Naive thymus-derived CD8-positive, alpha-beta T cell (primary cell): ENCODE data around the gene KLHL14. TPM values are rescaled to one million over a fixed set of nuclear protein-coding genes. Genes with fewer than 3 reads are reported as not detected.
A peak's percentile ranks its signal among the peaks of the same experiment; 100 is the strongest.

ENCODE experiments used
- ATAC-seq, 2 donors: fragments of 150-1000 bp; cut with Tn5 transposase in 1 of 2; sonication (Bioruptor Pico), chemical (Tn5 transposase) in 1 of 2; 1 replicate in 1 of 2; 2 replicates in 1 of 2; pipeline ENCODE4 v1.10.0; 2021; ENCODE audit warnings: mild to moderate bottlenecking in 2 of 2, moderate library complexity in 2 of 2
- POLR2A ChIA-PET: fragments of 350-600 bp; sonication (Branson Sonifier 250); formaldehyde crosslinking; loops from one replicate; lab custom pipeline; 2021; ENCODE audit warnings: antibody characterized with exemption; lab: Charles Lee
- DNase-seq, 10 donors: peaks; one replicate each; pipeline versions ENCODE4 v3.0.0 to v3.0.0-alpha.2; 2020 to 2022
- H3K27ac Mint-ChIP-seq, 10 donors: one replicate each; pipeline ENCODE4 v1.8.0; 2020 to 2022; ENCODE audit warnings: mild to moderate bottlenecking in 10 of 10, mixed read lengths in 10 of 10, moderate library complexity in 4 of 10, inconsistent platforms in 1 of 10
- H3K27me3 Mint-ChIP-seq, 5 donors: one replicate each; pipeline ENCODE4 v1.8.0; 2021 to 2022; ENCODE audit warnings: mixed read lengths in 5 of 5
- H3K36me3 Mint-ChIP-seq, 3 donors: one replicate each; pipeline ENCODE4 v1.8.0; 2020 to 2022; ENCODE audit warnings: mixed read lengths in 3 of 3, mild to moderate bottlenecking in 2 of 3, inconsistent platforms in 1 of 3
- H3K4me1 Mint-ChIP-seq, 4 donors: one replicate each; pipeline ENCODE4 v1.8.0; 2021 to 2022; ENCODE audit warnings: mixed read lengths in 4 of 4
- H3K4me3 Mint-ChIP-seq, 10 donors: one replicate each; pipeline ENCODE4 v1.8.0; 2020 to 2022; ENCODE audit warnings: mild to moderate bottlenecking in 10 of 10, mixed read lengths in 10 of 10, moderate library complexity in 6 of 10, inconsistent platforms in 1 of 10
- H3K9me3 Mint-ChIP-seq, 9 donors: one replicate each; pipeline ENCODE4 v1.8.0; 2020 to 2022; ENCODE audit warnings: mixed read lengths in 9 of 9, mild to moderate bottlenecking in 3 of 9, inconsistent platforms in 1 of 9, moderate library complexity in 1 of 9
- polyA plus RNA-seq, 3 donors: library from polyadenylated mRNA; unstranded; fragments of 300-500 nt; fragmentation: Illumina TruSeq; gene quantifications; one replicate each; pipeline ENCODE4 v1.2.3, GENCODE V29; 2021
- total RNA-seq, 8 experiments: library from RNA in 2 of 8; stranded (reverse) in 2 of 8; gene quantifications; one replicate each; pipeline ENCODE4 v1.2.3 and lab custom pipeline; 2021 to 2026

Gene KLHL14
- total and polyA plus RNA-seq, 5 experiments from 2014 or later, result 1.1 to 1.7 TPM; not detected in 3

DNA sequence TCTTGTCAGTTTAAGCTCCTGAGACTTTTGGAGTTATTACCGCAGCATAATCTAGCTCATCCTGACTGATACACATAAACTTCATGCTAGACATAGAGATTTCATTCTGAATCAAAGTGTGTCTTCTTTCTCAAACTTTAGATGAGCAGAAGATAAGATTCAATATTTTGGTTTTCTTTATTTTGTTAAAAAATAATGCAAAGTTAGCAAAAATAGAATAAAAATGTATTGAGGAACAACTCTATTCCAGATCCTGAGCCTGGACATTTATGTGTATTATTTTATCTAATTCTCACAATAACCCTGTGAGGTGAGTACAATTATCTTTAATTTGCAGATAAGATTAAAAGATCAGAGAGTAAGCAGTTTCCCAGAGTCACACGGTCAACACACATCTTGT, 38.4 kb downstream of the KLHL14 start:
- no peak overlapping the region for H3K27ac Mint-ChIP-seq

DNA sequence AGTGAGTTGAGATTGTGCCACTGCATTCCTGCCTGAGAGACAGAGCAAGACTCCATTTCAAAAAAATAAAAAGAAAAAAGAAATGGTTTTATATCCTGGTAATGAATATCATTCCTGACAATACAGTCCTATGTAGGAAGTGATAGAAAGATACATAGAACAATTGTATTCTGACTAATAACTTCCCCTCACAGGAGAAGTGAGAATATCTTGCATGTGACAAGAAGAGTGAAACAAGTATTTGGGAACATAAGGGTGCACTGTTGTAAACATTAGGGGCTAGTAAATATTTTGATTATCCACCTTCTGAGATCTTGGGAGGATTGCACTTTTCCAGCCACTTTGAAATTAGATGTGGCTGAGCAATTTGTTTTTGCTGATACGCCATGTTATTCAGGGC, 40.7 kb downstream of the KLHL14 start:
- POLR2A ChIA-PET, result no interaction called here
- peaks cover 0 to 10% (median 2%) of the 10 kb centered on the region in 5 donors for H3K27me3 Mint-ChIP-seq
- ATAC-seq (no peak), DNase-seq (no peak)
- H3K27ac Mint-ChIP-seq, result no peak overlapping the region
- peaks cover 0 to 19% (median 2%) of the 10 kb centered on the region in 9 donors for H3K9me3 Mint-ChIP-seq
- H3K4me1 Mint-ChIP-seq, result peaks cover 0 to 28% (median 2%) of the 10 kb centered on the region in 4 donors
- no peak overlapping the region for H3K4me3 Mint-ChIP-seq
- H3K36me3 Mint-ChIP-seq, result no peaks in the 10 kb centered on the region

More for the DNA sequence above, 38.4 kb downstream of the KLHL14 start:
- H3K4me3 Mint-ChIP-seq, result no peak overlapping the region
- POLR2A ChIA-PET, result no interaction called here
- H3K27me3 Mint-ChIP-seq, result peaks cover 0 to 10% (median 2%) of the 10 kb centered on the region in 5 donors
- H3K9me3 Mint-ChIP-seq, result peaks cover 0 to 19% (median 2%) of the 10 kb centered on the region in 9 donors
- DNase-seq, result no peak
- no peaks in the 10 kb centered on the region for H3K36me3 Mint-ChIP-seq
- no peak for ATAC-seq
- H3K4me1 Mint-ChIP-seq, result peaks cover 0 to 28% (median 2%) of the 10 kb centered on the region in 4 donors

DNA sequence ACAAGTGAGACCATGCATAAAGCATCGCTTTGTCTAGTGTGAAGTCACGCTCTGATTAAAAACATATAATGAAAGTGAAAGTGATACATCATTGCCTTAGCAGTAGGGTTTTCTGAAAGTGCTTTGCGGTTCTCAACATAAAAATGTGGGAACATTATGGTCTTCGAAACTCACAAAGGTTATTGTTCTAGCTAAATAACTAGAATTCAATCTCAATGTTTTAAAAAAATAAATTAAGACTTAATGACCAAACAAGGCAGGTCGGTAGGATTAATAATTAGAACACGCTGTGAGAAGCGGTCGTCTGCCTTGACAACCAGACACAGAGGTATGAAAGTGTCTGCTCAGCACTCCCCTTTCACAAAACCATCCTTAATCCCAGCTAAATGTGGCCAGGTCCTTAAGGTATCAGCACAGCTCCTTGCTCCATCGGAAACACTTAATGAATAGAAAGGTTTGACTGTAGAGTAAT, 42.2 kb downstream of the KLHL14 start:
- Mint-ChIP-seq H3K9me3 (peaks cover 0 to 19% (median 2%) of the 10 kb centered on the region in 9 donors), H3K27me3 (peaks cover 0 to 3% (median 1%) of the 10 kb centered on the region in 5 donors), H3K36me3 (no peaks in the 10 kb centered on the region), H3K27ac (peak overlapping the region in 8 of 10 donors; percentile 25 to 77 (median 64)), H3K4me3 (peak overlapping the region; percentile 55 to 82 (median 78)), H3K4me1 (peaks cover 0 to 28% (median 2%) of the 10 kb centered on the region in 4 donors)
- ATAC-seq (peak in 1 of 2 donors; percentile 65), DNase-seq (peak in 3 of 10 donors; percentile 2 to 13 (median 7))
- POLR2A ChIA-PET, result no interaction called here

DNA sequence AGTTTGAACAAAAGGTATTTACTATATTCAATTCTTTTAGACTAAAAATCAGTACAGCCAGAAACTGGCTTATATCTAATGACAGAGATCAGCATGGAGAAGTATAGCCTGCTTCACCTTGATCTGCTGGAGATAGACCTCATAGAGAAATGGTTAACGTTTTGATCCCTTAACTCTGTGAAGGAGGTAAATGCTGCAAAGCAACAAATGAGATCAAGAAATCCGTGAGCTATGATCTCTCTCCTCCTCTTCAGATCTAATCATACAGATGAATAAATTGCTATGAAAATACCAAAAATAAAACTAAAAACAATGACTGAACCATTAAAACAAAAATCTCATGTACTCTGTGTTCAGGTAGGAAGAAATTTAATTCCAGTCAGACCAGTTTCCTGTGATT, 42.8 kb downstream of the KLHL14 start:
- peak overlapping the region in 8 of 10 donors; percentile 25 to 77 (median 58) for H3K27ac Mint-ChIP-seq
- H3K4me3 Mint-ChIP-seq, result peak overlapping the region; percentile 55 to 82 (median 78)
- POLR2A ChIA-PET, result no interaction called here
- peaks cover 0 to 19% (median 2%) of the 10 kb centered on the region in 9 donors for H3K9me3 Mint-ChIP-seq
- no peaks in the 10 kb centered on the region for H3K36me3 Mint-ChIP-seq
- DNase-seq, result no peak
- peaks cover 0 to 28% (median 2%) of the 10 kb centered on the region in 4 donors for H3K4me1 Mint-ChIP-seq
- ATAC-seq, result no peak
- peaks cover 0 to 2% (median 0%) of the 10 kb centered on the region in 5 donors for H3K27me3 Mint-ChIP-seq

DNA sequence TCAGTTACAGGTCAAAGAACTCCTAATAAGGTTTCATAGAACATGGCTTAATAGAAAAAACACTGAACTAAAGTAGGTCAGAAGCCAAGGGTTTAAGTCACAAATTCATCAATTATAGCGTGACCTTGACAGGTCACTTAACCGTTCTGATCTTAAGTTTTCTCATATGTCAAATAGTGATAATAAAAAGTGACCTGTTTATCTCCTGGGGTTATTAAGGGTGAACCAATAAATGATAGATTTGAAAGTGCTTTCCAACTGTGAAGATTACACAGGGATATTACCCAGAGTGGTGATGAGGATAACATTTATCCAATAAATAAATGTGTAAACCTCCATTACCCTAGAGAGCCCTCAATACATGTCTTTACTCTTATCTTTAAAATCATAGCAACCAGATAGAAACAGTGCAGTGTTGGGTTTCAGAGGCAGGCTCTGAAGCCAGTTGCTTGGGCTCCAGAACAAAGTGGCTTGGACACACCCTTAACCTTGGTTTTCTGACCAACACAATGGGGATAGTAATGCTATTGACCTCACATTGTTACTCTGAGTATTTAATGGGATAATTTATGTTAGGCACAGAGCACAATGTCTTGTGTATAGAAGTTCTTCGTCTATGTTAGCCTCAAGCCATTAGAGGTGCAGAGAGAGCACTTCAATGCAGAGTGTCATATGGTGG, 48.6 kb downstream of the KLHL14 start:
- H3K27ac Mint-ChIP-seq, result no peak overlapping the region
- H3K4me3 Mint-ChIP-seq, result no peak overlapping the region
- no peak for ATAC-seq
- POLR2A ChIA-PET, result no interaction called here
- DNase-seq, result no peak
- H3K36me3 Mint-ChIP-seq, result no peaks in the 10 kb centered on the region
- H3K27me3 Mint-ChIP-seq, result peaks cover 0 to 12% (median 6%) of the 10 kb centered on the region in 5 donors
- no peaks in the 10 kb centered on the region for H3K9me3 Mint-ChIP-seq
- H3K4me1 Mint-ChIP-seq, result peaks cover 0 to 7% (median under 1%) of the 10 kb centered on the region in 4 donors

DNA sequence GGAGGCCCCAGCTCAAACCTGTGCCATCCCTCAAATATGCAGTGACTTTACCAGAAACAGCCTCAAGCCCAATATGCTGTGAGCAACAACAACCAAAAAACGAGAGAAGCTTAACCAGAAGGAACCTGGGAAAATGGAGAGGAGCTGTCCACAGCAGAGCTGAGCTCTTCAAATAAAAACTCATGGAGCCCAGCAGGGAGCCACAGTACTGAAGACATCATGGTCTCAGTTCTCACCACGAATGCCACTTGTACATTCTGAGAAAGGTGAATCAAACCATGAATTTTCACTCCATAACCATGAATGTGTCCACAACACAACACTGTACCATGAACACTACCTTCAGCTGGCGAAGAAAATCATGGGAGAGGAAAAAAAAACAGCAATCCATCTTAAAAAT, 50.5 kb downstream of the KLHL14 start:
- H3K27me3 Mint-ChIP-seq, result peaks cover 0 to 17% (median 6%) of the 10 kb centered on the region in 5 donors
- no peaks in the 10 kb centered on the region for H3K9me3 Mint-ChIP-seq
- no peaks in the 10 kb centered on the region for H3K36me3 Mint-ChIP-seq
- no peak overlapping the region for H3K27ac Mint-ChIP-seq
- ATAC-seq, result no peak
- H3K4me3 Mint-ChIP-seq, result no peak overlapping the region
- POLR2A ChIA-PET, result no interaction called here
- H3K4me1 Mint-ChIP-seq, result no peaks in the 10 kb centered on the region
- no peak for DNase-seq

DNA sequence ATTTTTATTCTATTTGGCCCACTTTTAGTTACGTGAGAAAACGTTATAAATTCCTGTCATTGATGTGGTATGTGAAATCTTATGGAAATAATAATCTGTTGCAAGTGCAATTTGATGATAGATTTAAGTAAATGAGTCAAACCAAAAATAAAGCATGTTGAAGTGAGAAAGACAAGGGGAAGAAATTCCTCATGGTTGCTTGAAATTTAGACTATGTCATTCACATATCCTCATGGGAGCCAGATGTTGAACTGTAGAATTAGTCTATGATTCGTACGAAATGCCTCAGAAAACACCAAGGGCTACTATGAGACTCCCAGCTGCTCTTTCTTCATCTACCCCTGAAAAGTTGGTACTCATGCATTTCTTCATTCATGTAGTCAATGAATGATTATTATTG, 55.7 kb downstream of the KLHL14 start:
- Mint-ChIP-seq H3K4me3 (no peak overlapping the region), H3K36me3 (no peaks in the 10 kb centered on the region), H3K4me1 (peaks cover 0 to 4% (median 0%) of the 10 kb centered on the region in 4 donors), H3K9me3 (no peaks in the 10 kb centered on the region), H3K27me3 (peaks cover 0 to 16% (median 0%) of the 10 kb centered on the region in 5 donors), H3K27ac (no peak overlapping the region)
- DNase-seq, result no peak
- POLR2A ChIA-PET, result no interaction called here
- no peak for ATAC-seq

DNA sequence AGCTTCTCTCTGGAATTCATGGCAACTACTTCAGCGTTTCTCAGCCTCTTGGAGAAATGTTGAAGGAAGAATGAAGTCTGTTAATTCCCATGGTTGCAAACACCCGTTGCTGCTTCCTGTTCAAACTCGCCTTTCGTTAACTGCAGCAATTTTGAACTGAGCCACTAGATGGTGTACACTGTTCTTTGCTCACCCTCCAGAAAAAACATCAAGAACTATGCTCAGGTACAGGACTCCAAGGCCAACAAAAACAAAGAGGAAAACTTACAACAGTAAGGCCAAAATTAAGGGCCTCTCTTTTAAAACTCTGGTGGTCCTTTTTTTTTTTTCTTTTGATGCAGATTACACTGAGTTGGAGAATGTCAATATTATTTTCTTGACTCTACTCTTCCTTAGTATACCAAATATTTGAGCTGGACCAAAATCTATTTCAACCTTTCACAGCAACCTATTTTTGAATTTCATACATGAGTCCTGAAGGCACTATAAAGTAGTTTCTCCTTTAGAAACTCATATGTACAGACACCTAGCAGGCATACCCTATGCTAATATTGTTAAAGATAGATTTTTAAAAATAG, 58.2 kb downstream of the KLHL14 start:
- H3K27me3 Mint-ChIP-seq, result peaks cover 0 to 5% (median 0%) of the 10 kb centered on the region in 5 donors
- POLR2A ChIA-PET, result no interaction called here
- peak in 4 of 10 donors; percentile 4 to 17 (median 12) for DNase-seq
- no peak overlapping the region for H3K4me3 Mint-ChIP-seq
- no peaks in the 10 kb centered on the region for H3K9me3 Mint-ChIP-seq
- H3K27ac Mint-ChIP-seq, result no peak overlapping the region
- peak in 1 of 2 donors; percentile 52 for ATAC-seq
- no peaks in the 10 kb centered on the region for H3K36me3 Mint-ChIP-seq
- peaks cover 0 to 4% (median 0%) of the 10 kb centered on the region in 4 donors for H3K4me1 Mint-ChIP-seq

DNA sequence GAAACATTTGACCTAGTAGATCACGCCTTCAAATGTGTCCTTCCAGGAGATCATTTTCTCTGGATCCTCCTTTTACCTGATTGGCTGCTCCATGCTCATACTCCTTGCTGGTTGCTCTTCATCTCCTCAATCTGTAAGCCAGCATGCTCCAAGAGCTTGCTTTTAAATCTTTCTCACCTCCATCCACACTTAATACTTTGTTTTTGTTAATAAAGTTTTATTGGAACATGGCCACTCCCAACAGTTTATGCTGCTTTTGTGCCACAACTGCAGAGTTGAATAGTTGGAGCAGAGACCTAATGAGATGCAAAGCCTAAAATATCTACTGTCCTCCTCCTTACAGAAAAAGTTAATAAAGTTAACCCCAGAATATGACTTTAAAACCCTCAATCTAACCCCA, 60.0 kb downstream of the KLHL14 start:
- Mint-ChIP-seq H3K27me3 (peaks cover 0 to 10% (median 0%) of the 10 kb centered on the region in 5 donors), H3K36me3 (no peaks in the 10 kb centered on the region), H3K9me3 (no peaks in the 10 kb centered on the region), H3K4me1 (peaks cover 0 to 4% (median 0%) of the 10 kb centered on the region in 4 donors), H3K4me3 (no peak overlapping the region), H3K27ac (no peak overlapping the region)
- DNase-seq (no peak), ATAC-seq (no peak)
- POLR2A ChIA-PET, result no interaction called here

DNA sequence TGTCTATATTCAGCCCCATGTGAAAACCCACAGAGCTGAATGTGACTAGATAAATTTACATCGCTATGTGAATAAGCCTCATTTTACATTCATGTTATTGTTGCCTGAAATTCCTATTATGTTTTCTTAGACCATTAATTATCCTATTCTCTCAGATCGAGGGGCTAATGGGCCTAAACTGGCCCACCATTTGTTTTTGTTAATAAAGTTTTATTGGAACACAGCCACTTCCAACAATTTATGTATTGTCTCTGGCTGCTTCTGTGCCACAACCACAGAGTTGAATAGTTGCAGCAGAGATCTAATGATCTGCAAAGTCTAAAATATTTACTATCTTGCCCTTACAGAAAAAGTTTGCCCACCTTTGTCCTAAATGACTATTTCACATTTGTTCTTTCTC, 61.0 kb downstream of the KLHL14 start:
- H3K4me3 Mint-ChIP-seq, result no peak overlapping the region
- H3K36me3 Mint-ChIP-seq, result no peaks in the 10 kb centered on the region
- H3K9me3 Mint-ChIP-seq, result peaks cover 0 to 3% (median 0%) of the 10 kb centered on the region in 9 donors
- peaks cover 0 to 9% (median 0%) of the 10 kb centered on the region in 5 donors for H3K27me3 Mint-ChIP-seq
- POLR2A ChIA-PET, result no interaction called here
- H3K27ac Mint-ChIP-seq, result no peak overlapping the region
- ATAC-seq (no peak), DNase-seq (no peak)
- peaks cover 0 to 4% (median 0%) of the 10 kb centered on the region in 4 donors for H3K4me1 Mint-ChIP-seq

DNA sequence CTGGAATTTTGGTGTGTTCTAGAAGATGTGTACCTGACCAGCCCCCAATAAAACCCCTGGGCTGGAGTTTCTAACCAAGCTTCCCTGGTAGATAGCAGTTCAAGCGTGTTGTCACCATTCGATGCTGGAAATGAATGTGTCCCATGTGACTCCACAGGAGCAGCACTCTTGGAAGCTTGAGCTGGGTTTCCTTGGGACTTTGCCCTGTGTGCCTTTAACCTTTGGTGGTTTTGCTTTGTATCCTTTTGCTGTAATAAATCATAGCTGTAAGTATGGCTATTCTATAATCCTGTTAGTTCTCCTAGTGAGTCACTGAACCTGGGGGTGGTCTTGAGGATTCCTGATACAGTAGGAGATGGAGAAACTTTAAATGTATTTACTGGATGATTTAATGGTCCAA, 65.2 kb downstream of the KLHL14 start:
- Mint-ChIP-seq H3K27me3 (peaks cover 0 to 9% (median 2%) of the 10 kb centered on the region in 5 donors), H3K36me3 (no peaks in the 10 kb centered on the region), H3K4me1 (peaks cover 0 to 7% (median 0%) of the 10 kb centered on the region in 4 donors), H3K9me3 (peaks cover 0 to 3% (median 0%) of the 10 kb centered on the region in 9 donors), H3K4me3 (no peak overlapping the region), H3K27ac (no peak overlapping the region)
- POLR2A ChIA-PET, result no interaction called here
- no peak for DNase-seq
- ATAC-seq, result no peak

DNA sequence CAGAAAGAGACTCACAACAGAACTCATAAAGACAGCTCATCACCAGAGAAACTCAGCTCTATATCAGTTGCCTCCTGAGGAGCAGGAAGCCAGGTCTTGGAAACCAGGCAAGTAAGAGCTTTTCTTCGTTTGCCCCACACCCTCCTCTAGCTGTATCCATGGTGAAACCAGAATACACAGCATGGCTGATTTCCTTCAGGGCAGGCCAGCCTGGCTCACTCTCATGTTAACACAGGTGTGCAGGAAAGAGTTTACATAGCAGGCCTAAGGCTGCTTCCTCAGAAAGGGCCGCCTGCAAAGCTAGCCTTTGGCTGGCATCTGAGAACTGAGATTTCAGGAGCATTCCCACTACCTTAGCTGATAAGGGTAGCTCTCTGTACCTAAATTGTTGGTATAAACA, 65.7 kb downstream of the KLHL14 start:
- POLR2A ChIA-PET, result no interaction called here

DNA sequence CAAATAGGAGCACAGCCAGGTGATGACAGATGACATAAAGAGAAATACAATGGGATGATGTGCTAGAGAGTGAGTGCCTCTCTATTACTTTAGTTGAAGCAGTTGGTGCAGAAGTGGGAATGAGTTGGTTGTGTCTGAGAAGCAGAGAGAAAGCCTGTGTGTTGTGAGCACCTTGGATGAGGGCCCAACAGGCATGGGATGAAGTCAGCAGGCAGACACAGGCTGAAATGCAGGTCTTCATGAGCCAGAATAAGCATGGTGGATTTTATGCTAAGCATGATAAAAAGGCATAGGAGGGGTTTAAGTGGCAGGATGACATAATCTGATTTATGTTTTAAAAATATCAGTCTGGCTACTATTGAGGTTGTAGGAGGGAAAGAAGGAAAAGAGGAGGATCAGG, 71.5 kb downstream of the KLHL14 start:
- no peak for DNase-seq
- no peak for ATAC-seq
- Mint-ChIP-seq H3K9me3 (peaks cover 0 to 2% (median 0%) of the 10 kb centered on the region in 9 donors), H3K27ac (no peak overlapping the region), H3K4me3 (no peak overlapping the region), H3K27me3 (peaks cover 0 to 2% (median 0%) of the 10 kb centered on the region in 5 donors), H3K4me1 (peaks cover 0 to 7% (median 0%) of the 10 kb centered on the region in 4 donors), H3K36me3 (no peaks in the 10 kb centered on the region)
- POLR2A ChIA-PET, result no interaction called here

More for the DNA sequence above, 65.7 kb downstream of the KLHL14 start:
- no peaks in the 10 kb centered on the region for H3K36me3 Mint-ChIP-seq
- no peak for ATAC-seq
- H3K4me3 Mint-ChIP-seq, result no peak overlapping the region
- H3K4me1 Mint-ChIP-seq, result peaks cover 0 to 7% (median 0%) of the 10 kb centered on the region in 4 donors
- no peak overlapping the region for H3K27ac Mint-ChIP-seq
- DNase-seq, result no peak
- peaks cover 0 to 3% (median 0%) of the 10 kb centered on the region in 9 donors for H3K9me3 Mint-ChIP-seq
- H3K27me3 Mint-ChIP-seq, result peaks cover 0 to 9% (median 2%) of the 10 kb centered on the region in 5 donors
